ENCODE results near the gene NECAB3. TPM values are rescaled to one million over a fixed set of nuclear protein-coding genes. Genes with fewer than 3 reads are reported as not detected.

NECAB3 gene
- total and polyA plus RNA-seq, 2 of the 13 experiments (the other 11 are each of a cell fraction or from before 2014, with no cell fraction given) = 61.5 to 65.5 TPM

- TF ChIP-seq ZNF687 (CRISPR knock-in tag; IDR thresholded peaks at IDR 0.05) = no peak
- TF ChIP-seq ETV6 (CRISPR knock-in tag; conservative IDR thresholded peaks at IDR 0.05) = no peak
- no peak for TF ChIP-seq PBX3 (CRISPR knock-in tag; IDR thresholded peaks at IDR 0.05; ENCODE audit: borderline replicate concordance)
- TF ChIP-seq ZNF274 (CRISPR knock-in tag; IDR thresholded peaks at IDR 0.05) = no peak
- TF ChIP-seq ZNF546 (CRISPR knock-in tag; conservative IDR thresholded peaks at IDR 0.05) = no peak
These were observed 29.2 kb downstream of the NECAB3 start (continued) for GRCh38 chr20:33645072-33645358.

GRCh38 chr20:33644313-33645071 lies 29.7 kb downstream of the NECAB3 start:
- no peak overlapping the region for H2AFZ ChIP-seq (ENCODE audit: low read length)
- no peak overlapping the region for H3K9ac ChIP-seq (ENCODE audit: insufficient read depth, low read depth, low read length)
- H3K4me3 ChIP-seq (replicated peaks in 1 of 3; ENCODE audit: insufficient read depth in 1 of 3, low read depth in 2 of 3, low read length in 3 of 3) = no peak overlapping the region
- in situ Hi-C loops (cut with HindIII; ENCODE audit: extremely low pct_ligation_motif_present, low pct_unique_long_range_greater_than_20kb) (loop anchor here (10.0 kb wide), 1 partner anchor 130 kb away; no protein-coding TSS in a partner anchor), intact Hi-C loops (cut with micrococcal nuclease; ENCODE audit: unreplicated experiment) (no loop called here)
- CTCF ChIA-PET (ENCODE audit: low intra/inter-chr PET ratio, low total read pairs) = no interaction called here
- 97% methylated on average over 28 of the region's 28 CpGs for WGBS (ENCODE audit: low lambda C conversion rate)
- no peaks in the 10 kb centered on the region for H3K79me2 ChIP-seq (ENCODE audit: insufficient read depth, low read length)
- no peaks in the 10 kb centered on the region; the same call in 1 of the 2 replicates for H4K20me1 ChIP-seq (ENCODE audit: insufficient read depth, low read length)
- H3K4me1 ChIP-seq (ENCODE audit: insufficient read depth, low read length) = peaks cover 6% of the 10 kb centered on the region; the same call in 1 of the 2 replicates
- H3K27me3 ChIP-seq (ENCODE audit: control insufficient read depth in 1 of 2, insufficient read depth in 2 of 2, low read length in 2 of 2) = no peaks in the 10 kb centered on the region
- H3K36me3 ChIP-seq (replicated peaks in 1 of 2; ENCODE audit: control insufficient read depth in 1 of 2, insufficient read depth in 2 of 2, low read length in 2 of 2) = peaks cover 32 to 47% of the 10 kb centered on the region in 2 experiments
- H3K27ac ChIP-seq (ENCODE audit: extremely low read length, insufficient read depth, low read length) = no peak overlapping the region
- no peak overlapping the region for H3K4me2 ChIP-seq (ENCODE audit: low read depth, low read length)
- no TSS peak for BruUV-seq (replicated peaks)
- no peak for FAIRE-seq
- no peak for DNase-seq (ENCODE audit: low spot score)
- ATAC-seq = no peak
- H3K9me3 ChIP-seq (ENCODE audit: low read length) = no peaks in the 10 kb centered on the region
- POLR2A ChIA-PET = no interaction called here
- TF ChIP-seq AGO2 (optimal IDR thresholded peaks at IDR 0.05; ENCODE audit: low read depth, low read length) = peak; percentile 73
- no peak for TF ChIP-seq ZKSCAN1 (IDR thresholded peaks at IDR 0.05; ENCODE audit: low read length)
- TF ChIP-seq ZNF333 (CRISPR knock-in tag; IDR thresholded peaks at IDR 0.05; ENCODE audit: borderline replicate concordance) = no peak
- no peak for TF ChIP-seq PTBP1 (IDR thresholded peaks at IDR 0.05; ENCODE audit: low read depth, low read length, poor library complexity, severe bottlenecking)
- no peak for TF ChIP-seq ZNF557 (CRISPR knock-in tag; IDR thresholded peaks at IDR 0.05)
- 0 out of 2 replicates have a peak, but pooled peaks have one; percentile 28 for TF ChIP-seq ZNF704 (CRISPR knock-in tag; IDR thresholded peaks at IDR 0.05; ENCODE audit: borderline replicate concordance)
- no peak for TF ChIP-seq ZMYM2 (CRISPR knock-in tag; IDR thresholded peaks at IDR 0.05)
- TF ChIP-seq MEIS2 (CRISPR knock-in tag; IDR thresholded peaks at IDR 0.05) = peak; percentile 50; the same call in 1 of the 2 replicates
- no peak for TF ChIP-seq SMARCE1 (IDR thresholded peaks at IDR 0.05; ENCODE audit: borderline replicate concordance)
- TF ChIP-seq ZNF776 (CRISPR knock-in tag; IDR thresholded peaks at IDR 0.05) = peak; percentile 58; the same call in 1 of the 2 replicates
- no peak for TF ChIP-seq ERF (CRISPR knock-in tag; IDR thresholded peaks at IDR 0.05)
- 0 out of 2 replicates have a peak, but pooled peaks have one; percentile 19 for TF ChIP-seq NFE2L1 (CRISPR knock-in tag; IDR thresholded peaks at IDR 0.05; ENCODE audit: borderline replicate concordance)
